OCI-M2 (cell line): ENCODE data around the gene STARD8.
"Not testable (repeated sequence)": the region's sequence is repeated elsewhere in the genome, so short reads cannot be mapped to it uniquely, and the experiment has no call there.

ENCODE experiments used
- DNase-seq: peaks from one replicate; lab custom pipeline; 2025; ENCODE audit not compliant: unreplicated experiment; lab: John Stamatoyannopoulos, UW

Gene STARD8

GRCh38 chrX:68647156-68647957 lies at the start of gene STARD8:
Gene STARD8, plus strand, starts transcription at chrX:68647666. Its CDS starts 217 bp downstream, at chrX:68647883.
- no peak for DNase-seq

- DNase-seq, result no peak
Observed at GRCh38 chrX:68598841-68599240, 48.6 kb upstream of the STARD8 start.

GRCh38 chrX:68599256-68600152 lies 48.0 kb upstream of the STARD8 start:
- DNase-seq, result no peak

DNA sequence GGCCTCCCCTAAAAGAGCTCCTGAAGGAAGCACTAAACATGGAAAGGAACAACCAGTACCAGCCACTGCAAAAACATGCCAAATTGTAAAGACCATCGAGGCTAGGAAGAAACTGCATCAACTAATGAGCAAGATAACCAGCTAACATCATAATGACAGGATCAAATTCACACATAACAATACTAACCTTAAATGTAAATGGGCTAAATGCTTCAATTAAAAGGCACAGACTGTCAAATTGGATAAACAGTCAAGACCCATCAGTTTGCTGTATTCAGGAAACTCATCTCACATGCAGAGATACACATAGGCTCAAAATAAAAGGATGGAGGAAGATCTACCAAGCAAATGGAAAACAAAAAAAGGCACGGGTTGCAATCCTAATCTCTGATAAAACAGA lies 43.2 kb upstream of the STARD8 start:
- not testable (repeated sequence) for DNase-seq

DNA sequence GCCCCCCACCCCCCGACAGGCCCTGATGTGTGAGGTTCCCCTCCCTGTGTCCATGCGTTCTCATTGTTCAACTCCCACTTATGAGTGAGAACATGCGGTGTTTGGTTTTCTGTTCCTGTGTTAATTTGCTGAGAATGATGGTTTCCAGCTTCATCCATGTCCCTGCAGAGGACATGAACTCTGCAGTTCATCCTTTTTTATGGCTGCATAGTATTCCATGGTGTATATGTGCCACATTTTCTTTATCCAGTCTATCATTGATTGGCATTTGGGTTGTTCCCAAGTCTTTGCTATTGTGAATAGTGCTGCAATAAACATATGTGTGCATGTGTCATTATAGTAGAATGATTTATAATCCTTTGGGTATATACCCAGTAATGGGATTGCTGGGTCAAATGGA lies 32.7 kb upstream of the STARD8 start:
- not testable (repeated sequence) for DNase-seq

DNA sequence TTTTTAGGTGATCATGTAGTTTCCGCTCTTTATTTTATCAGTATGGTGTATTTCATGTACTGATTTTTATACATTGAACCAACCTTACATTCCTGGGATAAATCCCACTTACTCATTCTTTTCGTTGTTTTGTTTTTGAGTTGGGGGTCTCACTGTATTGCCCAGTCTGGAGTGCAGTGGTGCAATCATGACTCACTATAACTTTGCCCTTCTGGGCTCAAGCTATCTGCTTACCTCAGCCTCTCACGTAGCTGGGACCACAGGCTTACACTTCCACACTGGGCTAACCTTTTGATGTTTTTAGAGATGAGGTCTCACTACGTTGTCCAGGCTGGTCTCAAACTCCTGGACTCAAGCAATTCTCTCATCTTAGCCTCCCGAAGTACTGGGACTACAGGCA lies 19.5 kb upstream of the STARD8 start:
- DNase-seq, result no peak

DNA sequence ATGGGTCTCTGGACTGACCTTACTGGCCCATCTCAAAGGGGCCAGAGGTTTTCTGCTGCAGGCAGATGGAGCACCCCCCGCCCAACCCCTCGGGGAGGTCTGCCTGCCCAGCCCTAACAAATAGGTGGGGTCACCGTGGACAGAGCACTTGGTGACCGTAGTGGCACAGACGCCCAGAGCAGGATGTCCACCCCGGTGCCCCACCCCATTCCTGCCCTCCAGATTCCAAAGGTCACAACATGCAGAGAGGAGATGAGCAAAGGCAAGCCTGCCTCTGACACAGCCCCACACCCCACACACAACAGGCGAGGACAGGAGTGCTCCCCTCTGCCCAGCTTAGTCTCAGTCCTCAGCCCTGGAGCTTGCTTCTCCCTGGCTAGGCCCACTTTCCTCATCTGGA lies 17.5 kb upstream of the STARD8 start:
- not testable (repeated sequence) for DNase-seq

- DNase-seq, result no peak
Observed at GRCh38 chrX:68631336-68631735, 16.1 kb upstream of the STARD8 start.

GRCh38 chrX:68632491-68632890 lies 15.0 kb upstream of the STARD8 start:
- no peak for DNase-seq

DNA sequence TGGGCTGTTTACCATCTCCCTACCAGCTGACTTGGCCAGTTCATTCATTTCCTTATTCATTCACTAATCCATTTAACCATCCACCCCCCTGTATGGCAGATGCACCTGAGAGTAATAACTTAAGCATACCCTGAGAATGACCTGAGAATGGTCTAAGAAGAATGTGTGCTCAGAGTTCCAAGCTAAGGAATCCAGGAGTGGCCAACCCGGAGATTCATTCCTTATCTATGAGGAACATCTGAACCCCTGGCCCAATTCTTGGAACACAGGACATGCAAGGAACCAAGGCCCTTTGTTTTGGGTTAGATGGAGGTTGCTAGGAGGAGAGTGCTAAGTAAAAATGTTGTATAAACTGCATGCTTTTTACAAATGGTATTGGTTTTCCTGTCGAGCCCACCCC lies 13.5 kb upstream of the STARD8 start:
- no peak for DNase-seq

GRCh38 chrX:68634649-68635227 lies 12.7 kb upstream of the STARD8 start:
- DNase-seq, result no peak

DNA sequence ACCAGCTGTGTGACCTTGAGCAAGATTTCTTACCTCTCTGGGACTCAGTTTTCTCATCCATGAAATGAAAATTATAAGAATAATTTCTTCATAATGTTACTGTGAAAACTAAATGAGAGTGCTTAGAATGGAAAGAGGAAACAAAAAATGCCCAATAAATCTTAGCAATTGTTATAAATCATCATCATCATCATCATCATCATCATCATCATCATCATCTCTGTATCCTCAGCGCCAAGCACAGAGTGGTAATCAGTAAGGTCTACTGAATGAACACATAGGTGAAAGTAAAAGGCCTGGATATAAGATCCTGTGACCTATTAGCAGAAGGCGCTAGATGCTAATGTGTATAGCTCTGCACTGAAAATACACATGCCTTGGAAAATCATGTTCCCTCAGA lies 6.8 kb upstream of the STARD8 start:
- DNase-seq, result no peak

GRCh38 chrX:68644861-68645260 lies 2.6 kb upstream of the STARD8 start:
- DNase-seq, result no peak

DNA sequence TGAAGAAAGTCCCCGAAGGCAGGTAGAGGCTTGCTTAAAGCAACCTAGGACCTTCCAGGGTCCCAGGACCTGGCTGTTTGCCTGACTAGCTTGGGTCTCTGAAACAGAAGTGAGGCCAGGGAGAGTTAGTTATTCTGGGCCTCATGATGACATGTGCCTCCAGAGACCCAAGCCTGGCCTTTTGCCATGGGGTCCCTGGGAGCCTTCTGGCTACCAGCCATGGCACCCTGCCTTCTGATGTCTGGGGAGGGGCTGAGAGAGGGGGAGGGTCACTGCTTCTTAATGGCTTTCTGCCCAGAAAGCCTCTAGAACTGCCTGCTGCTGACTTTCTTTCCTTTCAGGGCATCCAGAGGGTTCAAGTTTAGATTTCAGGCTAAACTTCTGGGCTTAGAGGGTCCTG lies 1.0 kb upstream of the STARD8 start:
- DNase-seq, result no peak

GRCh38 chrX:68648960-68649359 lies 1.5 kb downstream of the STARD8 start:
- DNase-seq, result no peak

- no peak for DNase-seq
Observed at GRCh38 chrX:68650491-68650890, 3.0 kb downstream of the STARD8 start.

DNA sequence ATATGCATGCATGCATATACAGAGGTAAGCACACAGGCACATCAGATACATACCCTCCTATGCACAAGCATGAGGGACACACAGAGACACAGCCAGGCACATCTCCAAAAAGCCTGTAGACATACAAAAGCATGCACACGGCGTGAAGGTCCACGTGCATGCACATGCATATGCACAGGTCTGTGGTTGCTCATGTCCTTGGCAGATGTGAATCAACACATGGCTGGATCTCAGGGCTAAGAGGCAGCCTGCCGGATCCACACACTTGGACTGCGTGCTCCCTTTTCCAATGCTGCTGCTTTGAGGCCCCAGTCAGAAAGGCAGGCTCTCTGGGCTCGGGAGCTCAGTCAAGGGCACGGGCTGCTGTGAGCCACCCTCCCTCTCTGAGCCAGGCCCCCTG lies 3.6 kb downstream of the STARD8 start:
- DNase-seq, result no peak

DNA sequence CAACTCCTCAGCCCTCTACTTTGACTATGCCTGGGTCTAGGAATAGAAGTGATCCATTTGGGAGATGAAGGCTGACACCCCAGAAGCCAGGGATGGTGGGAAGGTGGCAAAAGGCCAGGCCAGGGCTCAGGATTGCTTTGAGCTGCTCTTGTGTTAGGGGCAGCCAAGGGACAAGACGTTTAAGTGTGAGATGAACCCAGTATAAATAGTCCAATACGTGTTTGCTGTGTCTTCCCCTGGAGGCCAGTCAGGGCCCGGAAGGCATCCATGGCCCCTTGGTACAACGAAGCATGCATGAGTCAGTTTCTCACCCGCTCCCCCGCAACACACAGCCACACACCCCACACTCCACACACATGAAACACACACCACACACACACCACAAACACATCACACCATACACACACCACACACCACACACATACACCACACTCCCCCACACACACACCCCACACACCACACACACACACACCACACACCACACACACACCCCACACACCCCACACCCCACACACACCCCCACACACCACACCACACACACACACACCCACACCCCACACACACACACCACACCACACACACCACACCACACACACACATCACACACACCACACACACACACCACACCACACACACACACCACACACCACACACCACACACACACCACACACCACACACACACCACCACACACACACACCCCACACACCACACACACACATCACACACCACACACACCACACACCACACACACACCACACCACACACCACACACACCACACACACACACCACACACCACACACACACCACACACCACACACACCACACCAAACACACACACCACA lies 5.1 kb downstream of the STARD8 start:
- DNase-seq, result no peak

- DNase-seq, result no peak
Observed at GRCh38 chrX:68654693-68655092, 7.2 kb downstream of the STARD8 start.

GRCh38 chrX:68656473-68656872 lies 9.0 kb downstream of the STARD8 start:
- not testable (repeated sequence) for DNase-seq

- no peak for DNase-seq
Observed at GRCh38 chrX:68658530-68658929, 11.1 kb downstream of the STARD8 start.
